OCI-LY7 (cell line): ENCODE measurements around the gene GLB1L3. TPM values are rescaled to one million over a fixed set of nuclear protein-coding genes. Genes with fewer than 3 reads are reported as not detected.

Source experiments
- BruUV-seq: library from RNA; stranded (reverse); fragments of 400-500 nt; replicated peaks from 2 replicates; lab custom pipeline; 2021; lab: Mats Ljungman, UMichigan
- CTCF ChIA-PET: fragments of 300-600 bp; sonication (Branson Sonifier 250); formaldehyde crosslinking; loops from one replicate; lab custom pipeline; 2022; ENCODE audit warnings: antibody characterized with exemption; ENCODE audit not compliant: unreplicated experiment; lab: Charles Lee
- POLR2A ChIA-PET: fragments of 300-600 bp; sonication (Branson Sonifier 250); formaldehyde crosslinking; loops from one replicate; lab custom pipeline; 2022; ENCODE audit warnings: antibody characterized with exemption; lab: Charles Lee
- DNase-seq: peaks from one replicate; pipeline ENCODE4 v3.0.0-alpha.2; 2015; ENCODE audit warnings: low spot score
- H2AFZ ChIP-seq: fragments of 200-600 bp; sonication (generic), shearing (Covaris generic); 2 replicates; pipeline ENCODE4 v1.6.1; 2014; ENCODE audit warnings: mild to moderate bottlenecking, antibody characterized with exemption, low read length, moderate library complexity
- H3K27ac ChIP-seq: fragments of 200-600 bp; sonication (generic); 2 replicates; pipeline ENCODE4 v1.5.1; 2014; ENCODE audit warnings: mixed run types, low read depth, mild to moderate bottlenecking, moderate library complexity, low read length, inconsistent platforms; ENCODE audit not compliant: poor library complexity, severe bottlenecking
- H3K36me3 ChIP-seq: fragments of 200-600 bp; sonication (generic); 2 replicates; pipeline ENCODE4 v1.6.1; 2014; ENCODE audit warnings: mild to moderate bottlenecking, antibody characterized with exemption, low read length, moderate library complexity, mixed read lengths; ENCODE audit not compliant: insufficient read depth
- H3K4me1 ChIP-seq: fragments of 200-600 bp; sonication (generic); 2 replicates; pipeline ENCODE4 v1.5.1; 2014; ENCODE audit warnings: mild to moderate bottlenecking, low read length; ENCODE audit not compliant: insufficient read depth, poor library complexity, severe bottlenecking
- H3K4me2 ChIP-seq: fragments of 200-600 bp; sonication (generic); 2 replicates; pipeline ENCODE4 v1.6.1; 2014; ENCODE audit warnings: mild to moderate bottlenecking, low read length
- H3K4me3 ChIP-seq: fragments of 200-600 bp; sonication (generic); 2 replicates; pipeline ENCODE4 v1.5.1; 2014; ENCODE audit warnings: mild to moderate bottlenecking, low read depth, low read length; ENCODE audit not compliant: poor library complexity, severe bottlenecking
- H3K79me2 ChIP-seq: fragments of 200-600 bp; sonication (generic); 2 replicates; pipeline ENCODE4 v1.6.1; 2016; ENCODE audit warnings: low read depth, mild to moderate bottlenecking, low read length, moderate library complexity, mixed read lengths; ENCODE audit not compliant: insufficient read depth
- H3K9me2 ChIP-seq: fragments of 200-600 bp; sonication (generic); 2 replicates; pipeline ENCODE4 v1.6.1; 2016; ENCODE audit warnings: mild to moderate bottlenecking, low read length, mixed read lengths; ENCODE audit not compliant: insufficient read depth
- H3K9me3 ChIP-seq: fragments of 200-600 bp; sonication (generic); 2 replicates; pipeline ENCODE4 v1.6.1; 2014; ENCODE audit warnings: mild to moderate bottlenecking, mixed run types, low read length, mixed read lengths
- H4K20me1 ChIP-seq: fragments of 200-600 bp; sonication (generic); 2 replicates; pipeline ENCODE4 v1.6.1; 2014; ENCODE audit warnings: mild to moderate bottlenecking, antibody characterized with exemption, low read length, moderate library complexity, mixed read lengths; ENCODE audit not compliant: insufficient read depth
- CTCF ChIP-seq: fragments of 200-600 bp; sonication (generic); conservative IDR thresholded peaks from 2 replicates; pipeline ENCODE4 v1.5.1; 2014; ENCODE audit warnings: mild to moderate bottlenecking, antibody characterized with exemption, low read length, moderate library complexity, mixed read lengths
- EZH2phosphoT487 ChIP-seq: fragments of 200-600 bp; sonication (generic); IDR thresholded peaks from 2 replicates; pipeline ENCODE4 v1.6.1; 2018; ENCODE audit warnings: low read depth, borderline replicate concordance, mild to moderate bottlenecking, mixed run types, antibody characterized with exemption, low read length, moderate library complexity, mixed read lengths
- intact Hi-C: fragments of 100-400 bp; cut with micrococcal nuclease; formaldehyde crosslinking; loops from one replicate; pipeline ENCODE4 v1.10.0; 2022; ENCODE audit not compliant: unreplicated experiment
- total RNA-seq, 2 experiments: library from RNA; depleted of rRNA in 1 of 2; stranded (reverse); fragments of >200 nt in 1 of 2; shearing (Covaris generic) in 1 of 2; gene quantifications; 2 replicates each; pipeline ENCODE4 v1.2.3, GENCODE V29; 2014 to 2022

The GLB1L3 gene
- total RNA-seq, 2 experiments from 2014 or later, result not detected

- Histone ChIP-seq H2AFZ (no peak overlapping the region), H3K9me3 (no peaks in the 10 kb centered on the region), H3K9me2 (no peaks in the 10 kb centered on the region), H3K4me2 (no peak overlapping the region), H3K4me1 (no peaks in the 10 kb centered on the region), H3K27ac (no peak overlapping the region), H4K20me1 (no peaks in the 10 kb centered on the region), H3K36me3 (no peaks in the 10 kb centered on the region), H3K79me2 (no peaks in the 10 kb centered on the region), H3K4me3 (no peak overlapping the region)
- POLR2A ChIA-PET, result no interaction called here
- CTCF ChIA-PET, result no interaction called here
- TF ChIP-seq EZH2phosphoT487, result no peak
- TF ChIP-seq CTCF, result no peak
- intact Hi-C loops, result no loop called here
- no TSS peak for BruUV-seq
- DNase-seq, result no peak
Measured at GRCh38 chr11:134333946-134334345, 57.8 kb downstream of the GLB1L3 start.

GRCh38 chr11:134334796-134335571, 58.8 kb downstream of the GLB1L3 start:
- no peaks in the 10 kb centered on the region for H4K20me1 ChIP-seq
- intact Hi-C loops, result no loop called here
- no peaks in the 10 kb centered on the region for H3K9me3 ChIP-seq
- DNase-seq, result no peak
- H3K27ac ChIP-seq, result no peak overlapping the region
- ChIA-PET CTCF (no interaction called here), POLR2A (interaction anchor here (0.6 kb wide), 1 partner anchor 125 kb away, joined by 3 read pairs; no protein-coding TSS in a partner anchor)
- no peak overlapping the region for H3K4me2 ChIP-seq
- H3K9me2 ChIP-seq, result no peaks in the 10 kb centered on the region
- H3K4me3 ChIP-seq, result no peak overlapping the region
- H2AFZ ChIP-seq, result no peak overlapping the region
- no peak for TF ChIP-seq EZH2phosphoT487
- TF ChIP-seq CTCF, result no peak
- no peaks in the 10 kb centered on the region for H3K79me2 ChIP-seq
- no peaks in the 10 kb centered on the region for H3K4me1 ChIP-seq
- no TSS peak for BruUV-seq
- no peaks in the 10 kb centered on the region for H3K36me3 ChIP-seq

GRCh38 chr11:134337051-134337450, 60.9 kb downstream of the GLB1L3 start:
- TF ChIP-seq CTCF, result no peak
- TF ChIP-seq EZH2phosphoT487, result no peak
- no peaks in the 10 kb centered on the region for H3K9me3 ChIP-seq
- H3K27ac ChIP-seq, result no peak overlapping the region
- no peaks in the 10 kb centered on the region for H3K79me2 ChIP-seq
- H2AFZ ChIP-seq, result no peak overlapping the region
- POLR2A ChIA-PET, result no interaction called here
- H3K4me1 ChIP-seq, result no peaks in the 10 kb centered on the region
- intact Hi-C loops, result no loop called here
- H3K4me2 ChIP-seq, result no peak overlapping the region
- no TSS peak for BruUV-seq
- DNase-seq, result no peak
- H4K20me1 ChIP-seq, result no peaks in the 10 kb centered on the region
- no peaks in the 10 kb centered on the region for H3K9me2 ChIP-seq
- H3K36me3 ChIP-seq, result no peaks in the 10 kb centered on the region
- CTCF ChIA-PET, result no interaction called here
- H3K4me3 ChIP-seq, result no peak overlapping the region
